H1 (cell line): ENCODE data around the gene CA10. TPM values are rescaled to one million over a fixed set of nuclear protein-coding genes. Genes with fewer than 3 reads are reported as not detected.

Experiments used
- CTCF ChIA-PET: fragments of 300-600 bp; sonication (Branson Sonifier 250); formaldehyde crosslinking; loops from one replicate; lab custom pipeline; 2021; ENCODE audit not compliant: partially characterized antibody; lab: Charles Lee
- POLR2A ChIA-PET: fragments of 300-600 bp; sonication (Branson Sonifier 250); formaldehyde crosslinking; loops from one replicate; lab custom pipeline; 2021; ENCODE audit warnings: inconsistent platforms; ENCODE audit not compliant: partially characterized antibody; lab: Charles Lee
- DNase-seq, 2 experiments: peaks; one replicate each; pipeline versions ENCODE4 v3.0.0 to v3.0.0-alpha.2; 2010 to 2022; ENCODE audit warnings: low spot score in 2 of 2, low read depth in 1 of 2, mixed read lengths in 1 of 2
- FAIRE-seq: peaks from 2 replicates; lab custom pipeline; 2011; peaks lifted over from hg19 to GRCh38; lab: Jason Lieb, UNC
- H2AFZ ChIP-seq: 2 replicates; pipeline ENCODE4 v1.8.1; 2012; ENCODE audit warnings: low read length, inconsistent platforms
- H2AK5ac ChIP-seq: 2 replicates; pipeline ENCODE4 v1.6.1; 2013; ENCODE audit warnings: low read depth, low read length
- H2BK120ac ChIP-seq: replicated peaks from 2 replicates; pipeline ENCODE3; 2013; ENCODE audit warnings: low read depth, low read length, inconsistent platforms
- H2BK12ac ChIP-seq: 2 replicates; pipeline ENCODE4 v1.6.1; 2013; ENCODE audit warnings: low read depth, low read length
- H2BK15ac ChIP-seq: 2 replicates; pipeline ENCODE4 v1.6.1; 2013; ENCODE audit warnings: low read length
- H2BK20ac ChIP-seq: 2 replicates; pipeline ENCODE4 v1.6.1; 2013; ENCODE audit warnings: low read length
- H2BK5ac ChIP-seq: 2 replicates; pipeline ENCODE4 v1.6.1; 2013; ENCODE audit warnings: low read depth, low read length
- H3K14ac ChIP-seq: 2 replicates; pipeline ENCODE4 v1.6.1; 2013; ENCODE audit warnings: inconsistent platforms; ENCODE audit not compliant: insufficient read length
- H3K18ac ChIP-seq: 2 replicates; pipeline ENCODE4 v1.6.1; 2013; ENCODE audit warnings: low read length; ENCODE audit errors: extremely low read depth
- H3K23ac ChIP-seq: 2 replicates; pipeline ENCODE4 v1.6.1; 2013; ENCODE audit warnings: inconsistent platforms; ENCODE audit not compliant: insufficient read length
- H3K23me2 ChIP-seq: 2 replicates; pipeline ENCODE4 v1.6.1; 2013; ENCODE audit warnings: low read depth, low read length
- H3K27ac ChIP-seq: 2 replicates; pipeline ENCODE4 v1.6.1; 2011; ENCODE audit warnings: low read depth, low read length, inconsistent platforms
- H3K27me3 ChIP-seq, 4 experiments: replicated peaks in 1 of 4; 1 replicate in 1 of 4; 2 replicates in 3 of 4; pipeline versions ENCODE4 v1.6.1 to v1.8.1; 2011 to 2013; ENCODE audit warnings: low read length in 3 of 4, mild to moderate bottlenecking in 3 of 4, inconsistent platforms in 2 of 4, mixed read lengths in 2 of 4, moderate library complexity in 1 of 4; ENCODE audit not compliant: control insufficient read depth in 3 of 4, insufficient read depth in 3 of 4; ENCODE audit errors: extremely low read depth in 1 of 4
- H3K36me3 ChIP-seq, 4 experiments: 2 replicates each; pipeline versions ENCODE4 v1.6.1 to v1.8.1; 2011 to 2013; ENCODE audit warnings: mild to moderate bottlenecking in 4 of 4, low read length in 3 of 4, moderate library complexity in 2 of 4, control low read depth in 1 of 4, inconsistent platforms in 1 of 4; ENCODE audit not compliant: insufficient read depth in 4 of 4, control insufficient read depth in 2 of 4
- H3K4ac ChIP-seq: replicated peaks from 2 replicates; pipeline ENCODE3; 2013; ENCODE audit warnings: low read length, low read depth, mixed read lengths, inconsistent platforms; ENCODE audit not compliant: insufficient read length
- H3K4me1 ChIP-seq, 4 experiments: replicated peaks in 1 of 4; 1 replicate in 1 of 4; 2 replicates in 3 of 4; pipeline versions ENCODE4 v1.6.1 to v1.8.1; 2011 to 2013; ENCODE audit warnings: low read length in 3 of 4, inconsistent platforms in 2 of 4, mixed read lengths in 1 of 4; ENCODE audit not compliant: insufficient read depth in 4 of 4, control insufficient read depth in 3 of 4
- H3K4me2 ChIP-seq, 2 experiments: 2 replicates each; pipeline versions ENCODE4 v1.6.1 to v1.8.1; 2011 to 2013; ENCODE audit warnings: low read depth in 2 of 2, low read length in 2 of 2, control low read depth in 1 of 2, inconsistent platforms in 1 of 2, mild to moderate bottlenecking in 1 of 2; ENCODE audit not compliant: insufficient read depth in 1 of 2
- H3K4me3 ChIP-seq, 4 experiments: fragments of 200-600, 300-600 bp in 1 of 4; sonication (generic), shearing (Covaris generic), sonication (Bioruptor Twin) in 1 of 4; 2 replicates each; pipeline versions ENCODE4 v1.5.1 to v1.8.1; 2011 to 2016; ENCODE audit warnings: low read length in 4 of 4, low read depth in 3 of 4, control low read depth in 2 of 4, inconsistent platforms in 2 of 4, mild to moderate bottlenecking in 2 of 4, mixed read lengths in 1 of 4, moderate library complexity in 1 of 4; ENCODE audit not compliant: insufficient read depth in 2 of 4; ENCODE audit errors: extremely low read depth in 1 of 4
- H3K56ac ChIP-seq: replicated peaks from 2 replicates; pipeline ENCODE3; 2013; ENCODE audit warnings: low read depth, mild to moderate bottlenecking, mixed read lengths, low read length, inconsistent platforms; ENCODE audit not compliant: insufficient read length
- H3K79me1 ChIP-seq: 2 replicates; pipeline ENCODE4 v1.6.1; 2013; ENCODE audit warnings: low read depth, low read length, control low read depth
- H3K79me2 ChIP-seq, 2 experiments: 2 replicates each; pipeline versions ENCODE4 v1.6.1 to v1.8.1; 2012 to 2013; ENCODE audit warnings: low read length in 2 of 2, mild to moderate bottlenecking in 2 of 2, inconsistent platforms in 1 of 2; ENCODE audit not compliant: insufficient read depth in 2 of 2, control insufficient read depth in 1 of 2
- H3K9ac ChIP-seq, 4 experiments: replicated peaks in 1 of 4; 1 replicate in 1 of 4; 2 replicates in 3 of 4; pipeline versions ENCODE4 v1.6.1 to v1.8.1; 2011 to 2013; ENCODE audit warnings: low read depth in 3 of 4, low read length in 3 of 4, control low read depth in 2 of 4, mild to moderate bottlenecking in 2 of 4, moderate library complexity in 2 of 4, inconsistent platforms in 1 of 4; ENCODE audit errors: extremely low read depth in 1 of 4
- H3K9me3 ChIP-seq, 2 experiments: 2 replicates each; pipeline versions ENCODE4 v1.6.1 to v1.8.1; 2012 to 2013; ENCODE audit warnings: mild to moderate bottlenecking in 2 of 2, moderate library complexity in 2 of 2, control low read depth in 1 of 2, inconsistent platforms in 1 of 2, low read depth in 1 of 2, low read length in 1 of 2, mixed read lengths in 1 of 2; ENCODE audit not compliant: insufficient read depth in 2 of 2
- H4K20me1 ChIP-seq, 2 experiments: replicated peaks in 1 of 2; 2 replicates each; pipeline versions ENCODE3 to v1.8.1; 2011 to 2013; ENCODE audit warnings: inconsistent platforms in 2 of 2, low read length in 2 of 2, mild to moderate bottlenecking in 1 of 2; ENCODE audit not compliant: insufficient read depth in 2 of 2, control insufficient read depth in 1 of 2
- H4K5ac ChIP-seq: 2 replicates; pipeline ENCODE4 v1.6.1; 2013; ENCODE audit warnings: low read length, low read depth, mixed read lengths, inconsistent platforms; ENCODE audit not compliant: insufficient read length
- H4K8ac ChIP-seq: 2 replicates; pipeline ENCODE4 v1.8.0; 2013; ENCODE audit warnings: mild to moderate bottlenecking, moderate library complexity, low read length, inconsistent platforms; ENCODE audit not compliant: insufficient read depth; ENCODE audit errors: extremely low read depth
- H4K91ac ChIP-seq: replicated peaks from 2 replicates; pipeline ENCODE3; 2013; ENCODE audit warnings: low read length, mixed read lengths, inconsistent platforms; ENCODE audit not compliant: insufficient read length
- CHD2 ChIP-seq: IDR thresholded peaks from 2 replicates; pipeline ENCODE4 v1.6.1; 2012; ENCODE audit warnings: low read length, improper control_type of control experiment
- EP300 ChIP-seq, 2 experiments: IDR thresholded peaks; 1 replicate in 1 of 2; 2 replicates in 1 of 2; pipeline ENCODE4 v1.6.1; 2011 to 2012; ENCODE audit warnings: low read depth in 2 of 2, low read length in 2 of 2, mild to moderate bottlenecking in 2 of 2, borderline replicate concordance in 1 of 2, inconsistent platforms in 1 of 2, moderate library complexity in 1 of 2
- FOSL1 ChIP-seq: IDR thresholded peaks from 2 replicates; pipeline ENCODE4 v1.6.1; 2011; ENCODE audit warnings: mild to moderate bottlenecking, low read depth, low read length, moderate library complexity; ENCODE audit not compliant: insufficient read depth
- HDAC2 ChIP-seq, 2 experiments: fragments of 300-600 bp in 1 of 2; sonication (generic) in 1 of 2; IDR thresholded peaks; 2 replicates each; pipeline ENCODE4 v1.6.1; 2011 to 2012; ENCODE audit warnings: low read depth in 2 of 2, low read length in 2 of 2, mild to moderate bottlenecking in 2 of 2, moderate library complexity in 2 of 2, borderline replicate concordance in 1 of 2, inconsistent platforms in 1 of 2
- JUN ChIP-seq: IDR thresholded peaks from 2 replicates; pipeline ENCODE4 v1.6.1; 2011; ENCODE audit warnings: low read depth, mild to moderate bottlenecking, improper control_type of control experiment, low read length
- NRF1 ChIP-seq: IDR thresholded peaks from 2 replicates; pipeline ENCODE4 v1.6.1; 2011; ENCODE audit warnings: mild to moderate bottlenecking, low read depth, low read length, improper control_type of control experiment
- POLR2A ChIP-seq, 2 experiments: IDR thresholded peaks; 1 replicate in 1 of 2; 2 replicates in 1 of 2; pipeline ENCODE4 v1.6.1; 2011; ENCODE audit warnings: low read depth in 2 of 2, low read length in 2 of 2, mild to moderate bottlenecking in 2 of 2; ENCODE audit errors: control extremely low read depth in 1 of 2
- POU5F1 ChIP-seq: IDR thresholded peaks from 2 replicates; pipeline ENCODE4 v1.6.1; 2011; ENCODE audit warnings: low read depth, mild to moderate bottlenecking, low read length, moderate library complexity
- RAD21 ChIP-seq, 2 experiments: IDR thresholded peaks in 1 of 2; conservative IDR thresholded peaks in 1 of 2; 2 replicates each; pipeline ENCODE4 v1.6.1; 2011; ENCODE audit warnings: low read depth in 2 of 2, low read length in 2 of 2, improper control_type of control experiment in 1 of 2, inconsistent platforms in 1 of 2, mild to moderate bottlenecking in 1 of 2, moderate library complexity in 1 of 2
- RBBP5 ChIP-seq: IDR thresholded peaks from 2 replicates; pipeline ENCODE4 v1.7.1; 2012; ENCODE audit warnings: low read depth, mild to moderate bottlenecking, inconsistent platforms, low read length, moderate library complexity, borderline replicate concordance
- SAP30 ChIP-seq: fragments of 300-600 bp; sonication (generic); IDR thresholded peaks from 2 replicates; pipeline ENCODE4 v1.7.1; 2012; ENCODE audit warnings: low read length, moderate library complexity, mild to moderate bottlenecking, inconsistent platforms; ENCODE audit not compliant: insufficient read depth, insufficient replicate concordance
- SIX5 ChIP-seq: IDR thresholded peaks from 2 replicates; pipeline ENCODE4 v1.6.1; 2011; ENCODE audit warnings: mild to moderate bottlenecking, low read depth, low read length
- TCF12 ChIP-seq: IDR thresholded peaks from 2 replicates; pipeline ENCODE4 v1.6.1; 2011; ENCODE audit warnings: low read depth, mild to moderate bottlenecking, low read length
- WGBS, 2 experiments: shearing (Covaris generic) in 1 of 2; methylation state at CpG; one replicate each; pipeline versions ENCODE4 v1.1.6 to v1.1.7; 2013 to 2015; ENCODE audit warnings: low lambda C conversion rate in 2 of 2, mixed read lengths in 2 of 2, inconsistent platforms in 1 of 2, low coverage in 1 of 2, missing lambda C conversion rate in 1 of 2; ENCODE audit not compliant: insufficient replicate concordance in 2 of 2, insufficient coverage in 1 of 2, insufficient read length in 1 of 2; ENCODE audit errors: extremely low coverage in 1 of 2, missing lambda C conversion rate in 1 of 2; 5-methylcytosine and 5-hydroxymethylcytosine counted together
- polyA plus RNA-seq, 7 experiments: library from polyadenylated mRNA; depleted of rRNA in 3 of 7; stranded (reverse) in 5 of 7; unstranded in 2 of 7; fragments of >200 nt in 5 of 7; fragments of 200-250 nt in 2 of 7; gene quantifications; 1 replicate in 5 of 7; 2 replicates in 1 of 7; 4 replicates in 1 of 7; pipeline versions ENCODE4 v1.2.1 to v1.2.3, GENCODE V29; 2011 to 2013; ENCODE audit warnings: missing spikeins in 2 of 7, mixed read lengths in 2 of 7
- total RNA-seq: library from RNA; stranded (reverse); fragmentation: NEBNext Ultra II Directional; extraction: Animal tissue kit (Norgen Biotek cat#: 25700); gene quantifications from 2 replicates; pipeline ENCODE4 v1.2.1, GENCODE V29; 2021
- TF ChIP-seq, protein P1 (sequence below): IDR thresholded peaks from 2 replicates; pipeline ENCODE4 v1.6.1; 2011; ENCODE audit warnings: low read depth, mild to moderate bottlenecking, low read length; ENCODE audit not compliant: insufficient read depth

The CA10 gene
- total and polyA plus RNA-seq, 2 of the 8 experiments (the other 6 are each of a cell fraction or from before 2014, with no cell fraction given): 0.60 to 0.63 TPM

DNA sequence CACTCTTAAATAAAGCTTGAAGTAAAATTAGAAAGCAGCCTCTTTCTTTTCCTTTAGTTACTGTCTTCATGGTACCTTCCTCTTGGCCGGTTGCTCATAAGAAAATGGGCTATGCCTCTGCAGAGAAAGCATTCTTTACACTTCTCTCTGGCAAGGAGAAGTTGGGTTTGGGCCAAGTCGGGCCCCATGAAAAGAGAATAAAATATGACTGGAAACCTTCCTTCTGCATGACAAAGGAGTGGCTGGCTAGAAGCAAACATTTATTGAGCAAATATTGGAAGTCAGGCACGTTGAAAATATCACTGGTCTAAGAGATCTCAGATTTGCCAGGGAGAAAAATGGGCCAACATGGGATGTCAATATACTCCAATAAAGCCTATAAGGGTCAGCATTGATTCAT is 126.1 kb downstream of the CA10 start:
- H2BK120ac ChIP-seq: no peak overlapping the region
- FAIRE-seq: no peak
- POLR2A ChIA-PET: interaction anchor here (0.6 kb wide), 1 partner anchor 1521 kb away, joined by 4 read pairs; no protein-coding TSS in a partner anchor
- TF ChIP-seq POLR2A (IDR thresholded peaks at IDR 0.05; ENCODE audit: control extremely low read depth in 1 of 2, low read depth in 2 of 2, low read length in 2 of 2): no peak
- no peak for TF ChIP-seq RBBP5
- TF ChIP-seq POU5F1: no peak
- TF ChIP-seq JUN: no peak
- TF ChIP-seq FOSL1: no peak
- TF ChIP-seq RAD21 (IDR thresholded peaks at IDR 0.05 in 1 of 2, conservative IDR thresholded peaks at IDR 0.05 in 1 of 2; ENCODE audit: low read depth in 2 of 2, low read length in 2 of 2): no peak
- TF ChIP-seq EP300 (IDR thresholded peaks at IDR 0.05; ENCODE audit: borderline replicate concordance in 1 of 2, low read depth in 2 of 2, low read length in 2 of 2): no peak
- no peak for TF ChIP-seq SIX5
- no peak for TF ChIP-seq HDAC2 (IDR thresholded peaks at IDR 0.05; ENCODE audit: borderline replicate concordance in 1 of 2, low read depth in 2 of 2, low read length in 2 of 2)
- no peak for TF ChIP-seq TCF12
- TF ChIP-seq NRF1: no peak
- TF ChIP-seq, protein P1, sequence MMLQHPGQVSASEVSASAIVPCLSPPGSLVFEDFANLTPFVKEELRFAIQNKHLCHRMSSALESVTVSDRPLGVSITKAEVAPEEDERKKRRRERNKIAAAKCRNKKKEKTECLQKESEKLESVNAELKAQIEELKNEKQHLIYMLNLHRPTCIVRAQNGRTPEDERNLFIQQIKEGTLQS: no peak
- TF ChIP-seq CHD2: no peak
- TF ChIP-seq SAP30: no peak

More for the DNA sequence above, 126.1 kb downstream of the CA10 start:
- Histone ChIP-seq H4K8ac (no peak overlapping the region), H3K9ac (no peak overlapping the region), H3K56ac (no peak overlapping the region), H4K91ac (no peak overlapping the region), H3K23ac (no peak overlapping the region), H3K27me3 (no peaks in the 10 kb centered on the region), H2BK15ac (no peak overlapping the region), H3K4ac (no peak overlapping the region), H3K79me2 (no peaks in the 10 kb centered on the region), H3K4me2 (no peak overlapping the region), H2AFZ (no peak overlapping the region), H3K4me1 (no peaks in the 10 kb centered on the region), H2BK5ac (no peak overlapping the region), H4K20me1 (no peaks in the 10 kb centered on the region), H3K18ac (no peak overlapping the region), H3K36me3 (no peaks in the 10 kb centered on the region), H2BK20ac (no peak overlapping the region), H3K27ac (no peak overlapping the region), H4K5ac (no peak overlapping the region), H3K4me3 (no peak overlapping the region), H2AK5ac (no peak overlapping the region), H3K23me2 (no peaks in the 10 kb centered on the region), H3K79me1 (no peaks in the 10 kb centered on the region), H3K9me3 (no peaks in the 10 kb centered on the region), H2BK12ac (no peak overlapping the region), H3K14ac (no peak overlapping the region)
- CTCF ChIA-PET: no interaction called here
- 83% methylated on average over 3 of the region's 3 CpGs; no CpG with 5 or more reads in 1 of the 2 experiments for WGBS, 2 experiments
- no peak for DNase-seq
